Mesenchymal stem cell (in vitro differentiated cells and primary cell): ENCODE measurements around the gene IKBKG.

ENCODE experiments used
- DNase-seq: peaks from one replicate; pipeline ENCODE4 v3.0.0-alpha.2; 2013
- H2AFZ ChIP-seq: one replicate; pipeline ENCODE4 v1.6.1; 2013; ENCODE audit warnings: low read depth, mild to moderate bottlenecking, control low read depth, inconsistent platforms, low read length, moderate library complexity
- H2AK5ac ChIP-seq: 2 replicates; pipeline ENCODE4 v1.6.1; 2013; ENCODE audit warnings: low read length, moderate library complexity, mild to moderate bottlenecking, inconsistent platforms; ENCODE audit not compliant: severe bottlenecking
- H2BK120ac ChIP-seq: one replicate; pipeline ENCODE4 v1.6.1; 2013; ENCODE audit warnings: low read depth, mild to moderate bottlenecking, inconsistent platforms, low read length, moderate library complexity
- H2BK12ac ChIP-seq, 2 experiments: one replicate each; pipeline ENCODE4 v1.6.1; 2013; ENCODE audit warnings: inconsistent platforms in 2 of 2, low read length in 2 of 2, mild to moderate bottlenecking in 2 of 2, moderate library complexity in 2 of 2, control low read depth in 1 of 2
- H2BK15ac ChIP-seq: one replicate; pipeline ENCODE4 v1.6.1; 2013; ENCODE audit warnings: mild to moderate bottlenecking, low read depth, inconsistent platforms; ENCODE audit not compliant: poor library complexity, severe bottlenecking
- H2BK5ac ChIP-seq: 2 replicates; pipeline ENCODE4 v1.6.1; 2013; ENCODE audit warnings: low read depth, mild to moderate bottlenecking, low read length, control low read depth, inconsistent platforms; ENCODE audit not compliant: poor library complexity, severe bottlenecking
- H3K14ac ChIP-seq, 2 experiments: one replicate each; pipeline ENCODE4 v1.6.1; 2013; ENCODE audit warnings: inconsistent platforms in 2 of 2, low read length in 2 of 2, control low read depth in 1 of 2, mild to moderate bottlenecking in 1 of 2, moderate library complexity in 1 of 2
- H3K18ac ChIP-seq, 2 experiments: one replicate each; pipeline ENCODE4 v1.6.1; 2013; ENCODE audit warnings: inconsistent platforms in 2 of 2, low read length in 2 of 2, control low read depth in 1 of 2, low read depth in 1 of 2, mild to moderate bottlenecking in 1 of 2
- H3K23ac ChIP-seq, 2 experiments: one replicate each; pipeline ENCODE4 v1.6.1; 2013; ENCODE audit warnings: inconsistent platforms in 2 of 2, low read length in 2 of 2, mild to moderate bottlenecking in 2 of 2, moderate library complexity in 2 of 2, control low read depth in 1 of 2
- H3K27ac ChIP-seq: 2 replicates; pipeline ENCODE4 v1.5.1; 2013; ENCODE audit warnings: mild to moderate bottlenecking, moderate library complexity, low read length, control low read depth, inconsistent platforms; ENCODE audit not compliant: poor library complexity, severe bottlenecking
- H3K27me3 ChIP-seq, 2 experiments: 2 replicates each; pipeline versions ENCODE4 v1.6.1 to v1.7.0; 2013; ENCODE audit warnings: low read length in 2 of 2, mild to moderate bottlenecking in 2 of 2, moderate library complexity in 2 of 2, control low read depth in 1 of 2, inconsistent platforms in 1 of 2; ENCODE audit not compliant: control insufficient read depth in 1 of 2, insufficient read depth in 1 of 2
- H3K36me3 ChIP-seq, 2 experiments: 2 replicates each; pipeline versions ENCODE4 v1.6.1 to v1.7.0; 2013; ENCODE audit warnings: low read length in 2 of 2, control low read depth in 1 of 2, inconsistent platforms in 1 of 2, low read depth in 1 of 2, mild to moderate bottlenecking in 1 of 2; ENCODE audit not compliant: insufficient read depth in 2 of 2, control insufficient read depth in 1 of 2
- H3K4ac ChIP-seq, 2 experiments: one replicate each; pipeline ENCODE4 v1.6.1; 2013; ENCODE audit warnings: inconsistent platforms in 2 of 2, low read length in 2 of 2, mild to moderate bottlenecking in 2 of 2, moderate library complexity in 2 of 2, control low read depth in 1 of 2, low read depth in 1 of 2
- H3K4me1 ChIP-seq: 2 replicates; pipeline ENCODE4 v1.6.1; 2013; ENCODE audit warnings: low read depth, low read length, control low read depth; ENCODE audit not compliant: control insufficient read depth, insufficient read depth
- H3K4me2 ChIP-seq: 2 replicates; pipeline ENCODE4 v1.6.1; 2013; ENCODE audit warnings: low read length, mild to moderate bottlenecking, inconsistent platforms; ENCODE audit not compliant: poor library complexity, severe bottlenecking
- H3K4me3 ChIP-seq, 2 experiments: 2 replicates each; pipeline versions ENCODE4 v1.5.1 to v1.7.0; 2013; ENCODE audit warnings: low read length in 2 of 2, mild to moderate bottlenecking in 2 of 2, control low read depth in 1 of 2, low read depth in 1 of 2; ENCODE audit not compliant: insufficient read depth in 1 of 2
- H3K79me1 ChIP-seq: replicated peaks from 2 replicates; pipeline ENCODE4 v1.6.1; 2013; ENCODE audit warnings: mild to moderate bottlenecking, control low read depth, low read length, inconsistent platforms; ENCODE audit not compliant: poor library complexity, severe bottlenecking
- H3K9ac ChIP-seq: 2 replicates; pipeline ENCODE4 v1.7.0; 2013; ENCODE audit warnings: mild to moderate bottlenecking, low read length, moderate library complexity
- H3K9me3 ChIP-seq: 2 replicates; pipeline ENCODE4 v1.7.0; 2013; ENCODE audit warnings: mild to moderate bottlenecking, low read length; ENCODE audit not compliant: control insufficient read depth
- H4K8ac ChIP-seq: one replicate; pipeline ENCODE4 v1.6.1; 2013; ENCODE audit warnings: inconsistent platforms, mild to moderate bottlenecking, low read length, moderate library complexity
- H4K91ac ChIP-seq: one replicate; pipeline ENCODE4 v1.6.1; 2013; ENCODE audit warnings: mild to moderate bottlenecking, low read length, inconsistent platforms
- WGBS: methylation state at CpG from one replicate; pipeline ENCODE4 v1.1.7; 2013; ENCODE audit warnings: mixed read lengths; 5-methylcytosine and 5-hydroxymethylcytosine counted together

Gene IKBKG

DNA sequence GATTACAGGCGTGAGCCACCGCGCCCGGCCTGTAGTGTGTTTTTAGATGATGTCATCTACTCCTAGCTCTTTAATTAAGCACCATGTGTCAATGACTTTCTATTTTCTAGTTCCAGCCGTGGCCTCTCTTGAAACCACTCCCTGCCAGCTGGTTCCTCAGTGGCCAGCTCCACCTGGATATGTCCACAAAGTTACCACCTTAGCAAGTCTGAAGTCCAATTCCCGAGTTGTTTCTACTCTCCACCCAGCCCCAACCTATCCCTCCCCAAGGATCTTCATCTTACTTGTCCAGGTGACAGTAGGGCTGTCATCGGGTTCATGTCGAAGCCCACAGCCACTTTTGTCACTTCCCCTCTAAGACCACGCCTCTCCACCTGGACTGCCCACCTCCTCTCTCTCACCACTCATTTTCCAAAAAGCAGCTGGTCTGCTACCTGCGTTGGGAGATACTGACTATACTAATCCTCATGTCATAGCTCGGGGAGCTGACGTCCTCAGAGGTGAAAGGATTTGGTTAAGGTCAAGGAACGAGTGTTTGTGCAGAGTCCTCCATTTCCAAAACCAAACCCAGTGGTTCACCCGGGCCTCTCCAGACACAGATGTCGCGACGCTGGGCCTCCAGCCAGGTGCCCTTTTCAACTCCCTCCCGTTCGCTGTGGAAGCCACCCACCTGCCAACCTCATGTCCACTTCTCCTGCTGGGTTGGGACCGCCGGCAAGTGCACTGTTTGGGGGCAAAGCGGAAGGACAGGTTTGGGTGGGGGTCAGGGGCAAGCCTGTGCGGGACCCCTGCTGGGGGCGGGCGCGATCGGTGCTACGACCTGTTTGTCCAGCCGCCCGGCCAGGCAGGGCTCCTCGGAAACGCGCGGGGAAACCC, 32.1 kb upstream of the IKBKG start:
- H2BK12ac ChIP-seq, result no peak overlapping the region
- H3K27ac ChIP-seq, result no peak overlapping the region
- no peaks in the 10 kb centered on the region for H3K9me3 ChIP-seq
- H4K91ac ChIP-seq, result peak overlapping the region; percentile 50
- peak; percentile 13 for DNase-seq
- no peak overlapping the region for H2AK5ac ChIP-seq
- H2BK120ac ChIP-seq, result no peak overlapping the region
- peaks cover 0 to 3% of the 10 kb centered on the region in 2 experiments for H3K27me3 ChIP-seq
- H3K18ac ChIP-seq, result peak overlapping the region; percentile 62 to 70
- peak overlapping the region; percentile 12 for H4K8ac ChIP-seq
- H3K9ac ChIP-seq, result peak overlapping the region; percentile 83
- peaks cover 4 to 13% of the 10 kb centered on the region in 2 experiments for H3K36me3 ChIP-seq
- peak overlapping the region; percentile 14 for H2AFZ ChIP-seq
- H3K4ac ChIP-seq, result no peak overlapping the region
- peaks cover 6% of the 10 kb centered on the region for H3K79me1 ChIP-seq
- 31% methylated on average over 14 of the region's 34 CpGs for WGBS
- peaks cover 10% of the 10 kb centered on the region for H3K4me1 ChIP-seq
- peak overlapping the region in 1 of 2 experiments; percentile 40 for H3K23ac ChIP-seq
- H3K14ac ChIP-seq, result no peak overlapping the region
- no peak overlapping the region for H2BK15ac ChIP-seq
- H3K4me2 ChIP-seq, result peak overlapping the region; percentile 77
- no peak overlapping the region for H2BK5ac ChIP-seq
- peak overlapping the region; percentile 69 to 82 for H3K4me3 ChIP-seq

DNA sequence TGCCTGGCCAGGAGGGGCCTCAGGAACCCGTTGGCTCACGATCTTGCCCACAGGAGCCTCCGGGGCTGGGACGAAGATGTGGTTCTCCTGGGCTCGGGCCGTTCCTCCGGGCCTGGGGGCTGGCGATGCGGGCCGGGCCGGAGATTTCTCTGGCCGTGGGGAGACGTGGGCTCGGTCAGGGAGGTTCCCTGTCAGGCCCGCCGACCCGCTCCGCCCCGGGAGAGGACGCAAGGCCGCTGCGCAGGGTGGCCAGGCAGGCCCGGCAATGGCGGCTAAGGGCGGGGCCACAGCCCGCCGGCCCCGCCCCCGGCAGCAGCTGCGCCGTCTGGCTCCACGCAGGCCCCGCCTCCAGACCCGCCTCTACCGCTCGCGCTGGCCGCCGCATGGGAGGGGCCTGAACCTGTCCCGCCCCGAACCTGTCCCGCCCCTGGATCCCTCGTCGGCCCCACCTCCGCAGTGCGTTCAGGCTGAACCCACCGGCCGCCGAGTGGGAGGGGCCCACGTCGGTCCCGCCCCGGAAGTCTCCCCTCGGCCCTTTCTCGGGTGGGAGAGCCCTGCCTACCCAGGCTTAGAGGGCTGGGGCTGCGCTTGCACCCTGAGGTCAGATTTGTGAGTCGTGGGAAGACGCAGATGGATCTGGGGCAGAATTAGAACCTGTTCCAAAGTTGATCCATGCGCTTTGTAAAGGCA, 31.3 kb upstream of the IKBKG start, which contains the start of gene FAM3A:
Gene FAM3A, minus strand, starts transcription at position 267 of the 690 bp plus-strand sequence. CDS start 460 bp downstream, outside the sequence.
- peak within 1 kb of the TSS; percentile 69 to 82 for H3K4me3 ChIP-seq
- DNase-seq, result peak; percentile 87
- H3K4me1 ChIP-seq, result peaks cover 10% of the 10 kb centered on the region
- H2AK5ac ChIP-seq, result no peak within 1 kb of the TSS
- no peaks in the 10 kb centered on the region for H3K9me3 ChIP-seq
- H3K9ac ChIP-seq, result peak within 1 kb of the TSS; percentile 87
- under 1% methylated on average over 35 of the region's 59 CpGs for WGBS
- no peak within 1 kb of the TSS for H2BK5ac ChIP-seq
- peak within 1 kb of the TSS in 1 of 2 experiments; percentile 79 for H3K14ac ChIP-seq
- H3K4ac ChIP-seq, result peak within 1 kb of the TSS; percentile 87 to 91
- no peak within 1 kb of the TSS for H2BK120ac ChIP-seq
- peaks cover 6% of the 10 kb centered on the region for H3K79me1 ChIP-seq
- H3K36me3 ChIP-seq, result peaks cover 4 to 13% of the 10 kb centered on the region in 2 experiments
- H4K91ac ChIP-seq, result peak within 1 kb of the TSS; percentile 61
- peak within 1 kb of the TSS in 1 of 2 experiments; percentile 40 for H3K23ac ChIP-seq
- peak within 1 kb of the TSS; percentile 83 to 99 for H3K18ac ChIP-seq
- H2AFZ ChIP-seq, result peak within 1 kb of the TSS; percentile 63
- no peak within 1 kb of the TSS for H2BK12ac ChIP-seq
- H3K27ac ChIP-seq, result peak within 1 kb of the TSS; percentile 35
- H2BK15ac ChIP-seq, result no peak within 1 kb of the TSS
- H3K4me2 ChIP-seq, result peak within 1 kb of the TSS; percentile 77
- peaks cover 0 to 3% of the 10 kb centered on the region in 2 experiments for H3K27me3 ChIP-seq
- peak within 1 kb of the TSS; percentile 60 for H4K8ac ChIP-seq

DNA sequence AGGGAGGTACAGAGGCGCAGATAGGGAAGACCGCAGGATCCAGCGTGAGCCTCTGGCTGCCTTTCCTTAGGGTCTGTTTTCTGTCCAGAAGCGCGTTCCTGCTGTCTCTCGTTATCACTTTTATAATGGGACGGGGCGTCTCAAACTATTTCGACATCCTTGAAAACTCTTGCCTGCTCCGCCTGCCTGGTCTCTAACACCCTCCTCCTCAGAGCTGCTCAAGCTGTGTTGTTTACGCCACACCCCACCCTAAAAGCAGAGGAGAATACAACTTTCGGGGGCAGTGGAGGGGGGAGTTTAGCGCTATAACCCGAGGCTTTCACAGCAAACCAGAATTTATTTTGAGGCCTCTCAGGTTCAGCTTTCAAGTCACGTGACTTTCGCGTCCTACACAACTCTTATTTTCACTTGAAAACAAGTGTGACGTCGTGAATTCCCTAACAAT, 30.7 kb upstream of the IKBKG start:
- H2BK12ac ChIP-seq, result no peak overlapping the region
- H3K27ac ChIP-seq, result peak overlapping the region; percentile 35
- no peak overlapping the region for H2AFZ ChIP-seq
- no peak overlapping the region for H2BK5ac ChIP-seq
- H3K4ac ChIP-seq, result peak overlapping the region in 1 of 2 experiments; percentile 87
- H3K36me3 ChIP-seq, result peaks cover 0 to 10% of the 10 kb centered on the region in 2 experiments
- H3K23ac ChIP-seq, result no peak overlapping the region
- H3K4me1 ChIP-seq, result peaks cover 10% of the 10 kb centered on the region
- no peak overlapping the region for H2BK15ac ChIP-seq
- peaks cover 6% of the 10 kb centered on the region for H3K79me1 ChIP-seq
- peak; percentile 90 for DNase-seq
- H3K4me2 ChIP-seq, result peak overlapping the region; percentile 51
- H3K9ac ChIP-seq, result peak overlapping the region; percentile 87
- H3K18ac ChIP-seq, result peak overlapping the region; percentile 83 to 99
- H3K27me3 ChIP-seq, result peaks cover 0 to 3% of the 10 kb centered on the region in 2 experiments
- 5% methylated on average over 12 of the region's 19 CpGs for WGBS
- peak overlapping the region; percentile 60 for H4K8ac ChIP-seq
- peak overlapping the region; percentile 61 for H4K91ac ChIP-seq
- no peak overlapping the region for H2BK120ac ChIP-seq
- H3K14ac ChIP-seq, result no peak overlapping the region
- H3K4me3 ChIP-seq, result peak overlapping the region; percentile 30 to 74
- no peaks in the 10 kb centered on the region for H3K9me3 ChIP-seq
- no peak overlapping the region for H2AK5ac ChIP-seq
